HAP-1 (cell line): ENCODE measurements around the gene ZFP90.

ENCODE experiments used
- DNase-seq, 2 experiments: peaks; one replicate each; pipeline ENCODE4 v3.0.0-alpha.2; 2016 to 2020; ENCODE audit warnings: low spot score in 2 of 2
- H3K27me3 ChIP-seq: fragments of 250-450 bp; sonication (Bioruptor Pico); 2 replicates; pipeline ENCODE4 v1.5.1; 2020; ENCODE audit warnings: low read depth, mild to moderate bottlenecking, moderate library complexity
- H3K36me3 ChIP-seq: fragments of 250-450 bp; sonication (Bioruptor Pico); replicated peaks from 2 replicates; pipeline ENCODE4 v1.5.1; 2020; ENCODE audit warnings: mild to moderate bottlenecking
- H3K4me1 ChIP-seq: fragments of 250-450 bp; sonication (Bioruptor Pico); 2 replicates; pipeline ENCODE4 v1.5.1; 2020; ENCODE audit warnings: mild to moderate bottlenecking
- H3K4me3 ChIP-seq: fragments of 250-450 bp; sonication (Bioruptor Pico); 2 replicates; pipeline ENCODE4 v1.5.1; 2020; ENCODE audit warnings: mild to moderate bottlenecking, moderate library complexity
- H3K9me3 ChIP-seq: fragments of 250-450 bp; sonication (Bioruptor Pico); 2 replicates; pipeline ENCODE4 v1.5.1; 2020; ENCODE audit warnings: mild to moderate bottlenecking, moderate library complexity
- in situ Hi-C: fragments of 300-500 bp; cut with MboI; formaldehyde crosslinking; loops from 3 replicates; pipeline ENCODE4 v1.14.3; 2020; ENCODE audit warnings: low sequenced_read_pairs, inconsistent platforms, mixed read lengths

ZFP90 gene

GRCh38 chr16:68563631-68564381 lies 24.7 kb downstream of the ZFP90 start:
- Histone ChIP-seq H3K27me3 (no peaks in the 10 kb centered on the region), H3K9me3 (peaks cover 48% of the 10 kb centered on the region), H3K4me1 (no peaks in the 10 kb centered on the region), H3K36me3 (peaks cover 11% of the 10 kb centered on the region), H3K4me3 (no peak overlapping the region)
- no peak for DNase-seq
- in situ Hi-C loops = no loop called here

GRCh38 chr16:68564382-68564985 lies 25.4 kb downstream of the ZFP90 start:
- no peaks in the 10 kb centered on the region for H3K27me3 ChIP-seq
- DNase-seq = no peak
- in situ Hi-C loops = no loop called here
- no peaks in the 10 kb centered on the region for H3K4me1 ChIP-seq
- H3K36me3 ChIP-seq = peaks cover 7% of the 10 kb centered on the region
- no peak overlapping the region for H3K4me3 ChIP-seq
- H3K9me3 ChIP-seq = peaks cover 52% of the 10 kb centered on the region

- Histone ChIP-seq H3K4me3 (no peak overlapping the region), H3K9me3 (peaks cover 15% of the 10 kb centered on the region), H3K4me1 (no peaks in the 10 kb centered on the region), H3K36me3 (no peaks in the 10 kb centered on the region), H3K27me3 (no peaks in the 10 kb centered on the region)
- in situ Hi-C loops = no loop called here
- DNase-seq = no peak
Observed at GRCh38 chr16:68574479-68574878, 35.4 kb downstream of the ZFP90 start.

GRCh38 chr16:68575082-68575481 lies 36.0 kb downstream of the ZFP90 start:
- DNase-seq = no peak
- Histone ChIP-seq H3K4me1 (no peaks in the 10 kb centered on the region), H3K36me3 (no peaks in the 10 kb centered on the region), H3K27me3 (no peaks in the 10 kb centered on the region), H3K9me3 (peaks cover 12% of the 10 kb centered on the region), H3K4me3 (no peak overlapping the region)
- in situ Hi-C loops = no loop called here

GRCh38 chr16:68577352-68577853 lies 38.3 kb downstream of the ZFP90 start:
- Histone ChIP-seq H3K4me1 (no peaks in the 10 kb centered on the region), H3K4me3 (no peak overlapping the region), H3K36me3 (no peaks in the 10 kb centered on the region), H3K9me3 (peaks cover 7% of the 10 kb centered on the region; the same call in 1 of the 2 replicates), H3K27me3 (no peaks in the 10 kb centered on the region)
- in situ Hi-C loops = no loop called here
- DNase-seq = no peak

- no peak overlapping the region for H3K4me3 ChIP-seq
- no peaks in the 10 kb centered on the region for H3K27me3 ChIP-seq
- DNase-seq = peak; percentile 50 to 89
- H3K9me3 ChIP-seq = no peaks in the 10 kb centered on the region
- H3K4me1 ChIP-seq = 0 out of 2 replicates have a peak, but pooled peaks cover 2% of the 10 kb centered on the region
- in situ Hi-C loops = no loop called here
- H3K36me3 ChIP-seq = no peaks in the 10 kb centered on the region
Observed at GRCh38 chr16:68590201-68590994, 51.3 kb downstream of the ZFP90 start.

- Histone ChIP-seq H3K36me3 (no peaks in the 10 kb centered on the region), H3K9me3 (no peaks in the 10 kb centered on the region), H3K4me1 (0 out of 2 replicates have a peak, but pooled peaks cover 2% of the 10 kb centered on the region), H3K27me3 (no peaks in the 10 kb centered on the region), H3K4me3 (no peak overlapping the region)
- in situ Hi-C loops = no loop called here
- DNase-seq = no peak
Observed at GRCh38 chr16:68592466-68593337, 53.6 kb downstream of the ZFP90 start.

GRCh38 chr16:68596266-68596665 lies 57.2 kb downstream of the ZFP90 start:
- Histone ChIP-seq H3K4me1 (no peaks in the 10 kb centered on the region), H3K27me3 (no peaks in the 10 kb centered on the region), H3K36me3 (no peaks in the 10 kb centered on the region), H3K4me3 (no peak overlapping the region), H3K9me3 (no peaks in the 10 kb centered on the region)
- no peak for DNase-seq
- in situ Hi-C loops = no loop called here

- Histone ChIP-seq H3K4me3 (no peak overlapping the region), H3K4me1 (no peaks in the 10 kb centered on the region), H3K36me3 (no peaks in the 10 kb centered on the region), H3K9me3 (no peaks in the 10 kb centered on the region), H3K27me3 (no peaks in the 10 kb centered on the region)
- in situ Hi-C loops = no loop called here
- no peak for DNase-seq
Observed at GRCh38 chr16:68599586-68599985, 60.5 kb downstream of the ZFP90 start.

- no peak for DNase-seq
- Histone ChIP-seq H3K4me1 (no peaks in the 10 kb centered on the region), H3K27me3 (no peaks in the 10 kb centered on the region), H3K4me3 (no peak overlapping the region), H3K36me3 (no peaks in the 10 kb centered on the region), H3K9me3 (no peaks in the 10 kb centered on the region)
- in situ Hi-C loops = no loop called here
Observed at GRCh38 chr16:68605746-68606145, 66.7 kb downstream of the ZFP90 start.

GRCh38 chr16:68607443-68607842 lies 68.4 kb downstream of the ZFP90 start:
- in situ Hi-C loops = no loop called here
- Histone ChIP-seq H3K4me1 (no peaks in the 10 kb centered on the region), H3K27me3 (no peaks in the 10 kb centered on the region), H3K36me3 (no peaks in the 10 kb centered on the region), H3K4me3 (no peak overlapping the region), H3K9me3 (no peaks in the 10 kb centered on the region)
- no peak for DNase-seq

- Histone ChIP-seq H3K4me3 (no peak overlapping the region), H3K9me3 (0 out of 2 replicates have a peak, but pooled peaks cover 1% of the 10 kb centered on the region), H3K36me3 (no peaks in the 10 kb centered on the region), H3K4me1 (no peaks in the 10 kb centered on the region), H3K27me3 (no peaks in the 10 kb centered on the region)
- in situ Hi-C loops = no loop called here
- no peak for DNase-seq
Observed at GRCh38 chr16:68608330-68608729, 69.2 kb downstream of the ZFP90 start.

GRCh38 chr16:68612996-68613395 lies 73.9 kb downstream of the ZFP90 start:
- Histone ChIP-seq H3K4me3 (no peak overlapping the region), H3K27me3 (no peaks in the 10 kb centered on the region), H3K36me3 (no peaks in the 10 kb centered on the region), H3K4me1 (no peaks in the 10 kb centered on the region), H3K9me3 (peaks cover 6% of the 10 kb centered on the region; the same call in 1 of the 2 replicates)
- in situ Hi-C loops = no loop called here
- DNase-seq = no peak
